GM19043 (cell line): ENCODE data around the gene SEMA4D.

Experiments used
- ATAC-seq: cut with Tn5 transposase; IDR thresholded peaks from one replicate; pipeline ENCODE4 v1.9.1; 2021; ENCODE audit warnings: low read depth; ENCODE audit not compliant: unreplicated experiment

SEMA4D gene

GRCh38 chr9:89435071-89435823 is 62.7 kb downstream of the SEMA4D start:
- no peak for ATAC-seq

DNA sequence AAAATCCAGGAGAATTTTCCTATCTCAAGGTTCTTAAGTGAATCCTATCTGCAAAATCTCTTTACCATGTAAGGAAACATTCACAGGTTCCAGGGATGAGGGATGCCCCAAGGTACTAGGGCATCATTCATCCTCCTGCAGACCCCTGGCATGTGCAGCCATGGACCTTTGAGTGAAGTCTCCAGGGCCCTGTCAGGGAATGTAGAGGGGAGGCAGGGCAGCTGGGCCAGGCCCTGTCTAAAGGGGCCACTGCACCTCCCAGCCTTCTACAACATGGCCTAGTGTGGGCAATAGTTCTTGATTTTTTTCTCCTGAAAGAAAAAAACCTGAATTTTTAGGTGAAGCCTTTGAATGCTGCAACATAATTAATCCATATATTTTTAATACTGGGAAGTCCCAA is 63.3 kb downstream of the SEMA4D start:
- ATAC-seq = no peak

DNA sequence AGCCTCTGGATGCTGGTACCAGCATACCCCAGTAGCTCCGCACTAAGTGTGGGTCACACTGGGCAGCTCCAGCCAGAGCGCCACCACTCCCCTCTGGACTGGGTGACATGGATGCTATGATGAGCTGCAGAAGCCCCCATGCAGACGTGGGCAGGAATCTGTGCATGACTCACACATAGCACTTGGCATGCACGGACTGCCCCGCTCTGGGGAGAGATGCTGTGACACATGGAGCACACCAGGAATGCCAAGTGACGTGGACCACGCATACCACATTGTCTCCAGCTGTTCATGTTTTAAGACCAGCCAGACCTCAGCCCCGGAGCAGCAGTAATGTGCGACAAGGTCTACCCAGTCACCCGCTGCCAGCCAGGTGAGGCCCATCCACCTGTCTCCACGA is 64.1 kb downstream of the SEMA4D start:
- ATAC-seq = no peak

- ATAC-seq = no peak
Measured at GRCh38 chr9:89432986-89433530, 64.9 kb downstream of the SEMA4D start.

DNA sequence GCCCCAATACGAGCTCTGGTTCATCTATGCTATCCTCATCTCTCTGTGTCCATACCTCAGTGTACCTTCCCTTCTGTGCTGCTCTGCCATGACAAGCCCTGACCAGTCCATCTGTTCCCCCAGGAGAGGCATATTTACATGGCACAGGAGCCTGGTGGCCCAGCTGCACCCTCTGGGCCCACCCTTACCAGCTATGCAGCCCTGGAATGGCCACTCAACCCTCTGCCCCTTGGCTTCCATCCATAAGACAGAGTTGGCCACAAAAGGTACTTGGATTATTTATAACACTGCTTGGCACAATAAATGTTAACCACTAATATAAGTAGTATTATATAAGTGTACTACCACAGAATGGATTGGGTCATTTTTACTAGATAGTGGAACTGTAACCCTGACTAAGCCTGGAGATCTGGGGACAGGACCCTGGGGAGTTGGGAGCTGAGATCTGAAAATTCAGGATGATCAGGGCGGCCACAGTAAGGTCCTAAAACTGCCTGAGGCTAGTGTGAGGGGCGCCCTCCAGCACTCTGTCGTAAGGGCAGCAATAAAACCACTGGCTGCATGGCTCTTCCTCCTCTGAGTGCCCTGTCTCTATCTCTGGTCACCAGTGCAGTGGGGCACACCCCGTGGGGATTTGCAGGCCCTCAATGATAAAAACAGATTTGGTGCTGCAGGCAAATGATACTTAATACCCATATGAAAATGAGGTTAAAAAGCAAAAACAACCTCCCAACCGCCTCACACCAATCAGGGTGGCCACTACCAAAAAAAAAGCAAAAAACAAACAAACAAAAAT is 65.8 kb downstream of the SEMA4D start:
- no peak for ATAC-seq

DNA sequence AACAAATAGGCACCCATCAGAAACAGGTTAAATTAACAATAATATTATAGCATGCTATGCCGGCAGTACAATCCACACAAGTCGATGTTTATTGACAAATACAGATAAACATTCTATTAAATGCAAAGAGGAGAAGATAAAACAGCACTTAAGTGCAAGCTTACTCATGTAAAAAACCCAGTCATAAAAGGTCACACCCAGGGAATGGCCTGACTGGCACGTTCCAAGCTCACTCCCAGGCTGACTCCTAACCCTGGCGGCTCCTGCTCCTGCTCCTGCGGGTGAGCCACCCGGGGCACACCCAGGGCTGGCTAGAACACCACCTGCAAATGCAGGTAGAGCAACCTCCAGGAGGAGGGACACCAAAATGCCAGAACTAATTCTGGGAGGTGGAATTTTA is 66.9 kb downstream of the SEMA4D start:
- ATAC-seq = no peak

- no peak for ATAC-seq
Measured at GRCh38 chr9:89428901-89429890, 68.7 kb downstream of the SEMA4D start.

GRCh38 chr9:89428222-89428761 is 69.6 kb downstream of the SEMA4D start:
- no peak for ATAC-seq

DNA sequence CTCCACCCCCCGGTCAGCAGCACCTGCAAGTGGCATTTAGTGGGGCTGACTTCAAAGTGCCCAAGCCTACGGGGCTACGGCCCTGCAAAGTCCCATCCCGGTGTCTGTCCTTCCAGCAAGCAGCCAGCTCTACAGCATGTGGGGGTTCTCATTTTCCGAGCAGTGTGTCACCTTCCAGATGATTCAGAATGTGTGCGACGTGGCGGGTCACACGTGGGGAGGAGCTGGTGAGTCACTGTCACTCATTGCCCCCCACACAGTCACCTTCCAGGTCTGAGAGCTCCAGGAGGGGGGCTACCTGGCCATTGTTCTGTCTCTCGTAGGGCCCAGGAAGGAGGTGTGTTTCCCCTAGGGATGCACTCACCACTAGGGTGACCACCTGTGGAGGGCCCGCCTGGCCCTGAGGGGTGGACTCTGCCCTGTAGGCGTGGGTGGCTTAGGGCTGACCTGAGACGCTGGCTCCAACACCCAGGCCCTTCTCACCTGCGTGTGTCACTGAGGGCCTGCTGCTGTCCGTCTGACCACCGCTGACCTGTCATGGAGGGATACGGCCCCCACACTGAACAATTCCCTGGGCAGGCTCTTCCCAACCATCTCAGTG is 70.2 kb downstream of the SEMA4D start:
- no peak for ATAC-seq

DNA sequence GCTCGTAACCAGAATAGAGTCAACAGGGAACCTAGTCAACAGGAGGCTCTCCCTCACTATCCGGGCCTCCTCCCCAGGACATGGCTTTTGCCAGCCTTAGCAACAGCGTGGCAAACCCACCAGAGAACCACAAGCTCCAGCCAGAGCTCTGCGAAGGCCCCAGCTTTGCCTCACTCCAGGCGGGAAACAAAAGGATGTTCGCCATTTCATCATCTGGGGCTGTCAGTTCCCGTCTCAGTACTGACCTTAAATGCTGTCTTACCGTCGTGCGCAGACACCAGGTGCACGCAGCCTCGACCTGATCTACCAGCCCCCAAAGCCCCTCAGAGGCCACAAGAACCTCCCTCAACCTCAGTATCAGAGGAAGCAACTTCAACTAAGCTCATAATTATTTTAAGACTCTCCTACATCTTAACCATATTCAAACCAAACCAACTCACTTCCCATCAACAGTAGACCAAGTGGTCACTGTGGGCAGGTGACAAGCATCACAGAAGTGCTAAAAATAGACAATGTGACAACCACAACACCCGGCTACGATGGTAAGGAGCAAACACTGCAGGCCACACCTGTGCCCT is 71.4 kb downstream of the SEMA4D start:
- peak; percentile 73 for ATAC-seq

DNA sequence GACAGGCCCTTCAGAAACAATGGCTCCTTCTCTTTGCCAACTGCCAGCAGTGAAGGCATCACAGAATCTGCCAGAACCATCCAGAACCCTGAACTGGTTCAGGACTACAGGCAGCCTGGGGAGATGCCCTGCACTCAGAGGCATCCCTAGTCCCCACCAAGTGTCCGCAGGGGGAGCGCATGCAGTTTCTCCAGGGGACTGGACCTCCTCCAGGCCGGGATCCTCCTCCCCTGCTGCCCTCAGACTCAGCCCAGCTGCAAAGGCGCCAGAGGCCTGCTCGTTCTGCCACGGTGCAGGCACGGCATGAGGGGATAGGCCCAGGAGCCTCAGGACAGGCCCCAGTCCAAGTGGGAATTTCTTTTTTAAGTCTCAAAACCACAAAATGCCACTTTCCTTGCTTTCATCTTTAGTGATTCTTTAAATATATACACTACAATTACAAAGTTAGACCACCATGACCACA is 72.0 kb downstream of the SEMA4D start:
- ATAC-seq = no peak

DNA sequence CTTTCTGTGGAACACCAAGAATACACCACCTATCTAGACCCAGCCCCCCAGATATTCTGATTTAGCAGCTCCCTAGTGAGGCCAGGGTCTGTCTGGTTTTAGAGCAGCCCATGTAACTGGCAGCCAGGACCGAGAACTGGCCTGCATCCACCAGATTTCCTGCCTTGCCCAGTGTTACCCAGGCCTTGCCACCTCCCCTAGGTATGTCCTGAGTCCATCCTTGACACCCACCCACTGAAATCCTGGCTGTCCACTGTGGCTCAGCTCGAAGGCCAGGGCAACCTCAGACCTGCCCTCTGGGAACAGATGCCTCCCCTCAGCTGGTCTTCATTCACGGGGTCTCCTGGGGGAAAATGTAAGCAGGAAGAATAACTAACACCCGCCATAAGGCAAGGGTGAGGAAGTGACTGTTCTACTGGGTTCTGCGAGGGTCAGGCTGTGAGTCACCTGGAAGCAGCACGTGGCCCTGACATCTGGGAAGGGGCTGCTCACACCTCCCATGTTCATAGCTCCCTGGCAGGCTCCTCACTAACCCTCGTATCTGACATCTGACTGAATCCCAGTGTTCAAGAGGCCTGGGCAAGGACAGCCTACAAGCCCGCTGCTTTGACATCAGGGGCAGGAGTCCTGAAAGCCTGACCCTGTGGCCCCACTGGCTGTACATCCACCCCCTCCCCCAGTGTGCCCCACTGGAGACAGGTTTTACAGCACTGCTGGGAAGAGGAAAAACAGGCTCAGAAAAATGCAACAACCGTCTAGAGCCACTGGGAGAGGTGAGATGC is 72.7 kb downstream of the SEMA4D start:
- ATAC-seq = no peak

GRCh38 chr9:89422151-89422975 is 75.5 kb downstream of the SEMA4D start:
- no peak for ATAC-seq

- no peak for ATAC-seq
Measured at GRCh38 chr9:89421595-89421994, 76.3 kb downstream of the SEMA4D start.

- ATAC-seq = no peak
Measured at GRCh38 chr9:89420397-89421178, 77.3 kb downstream of the SEMA4D start.

DNA sequence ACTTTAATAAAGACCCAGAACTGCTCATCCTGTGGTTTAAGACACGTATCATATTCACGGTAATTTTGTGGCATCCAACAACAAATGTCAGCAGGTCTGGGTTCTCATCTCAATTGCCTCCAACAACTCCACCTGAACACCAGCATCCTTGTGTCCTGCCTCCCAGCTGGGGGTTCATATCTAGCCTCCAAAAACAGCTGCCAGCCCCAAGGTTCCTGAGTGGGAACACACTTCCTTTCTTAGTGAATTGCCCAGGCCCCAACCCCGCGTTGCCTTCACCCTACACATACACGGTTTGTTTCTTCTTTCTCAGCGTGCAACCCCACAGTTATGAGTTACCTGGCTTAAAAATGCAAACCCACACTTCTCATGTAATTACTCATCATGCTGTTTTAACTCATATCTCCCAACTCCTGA is 77.9 kb downstream of the SEMA4D start:
- ATAC-seq = no peak
